ENCODE results near the gene PINK1.

DNA sequence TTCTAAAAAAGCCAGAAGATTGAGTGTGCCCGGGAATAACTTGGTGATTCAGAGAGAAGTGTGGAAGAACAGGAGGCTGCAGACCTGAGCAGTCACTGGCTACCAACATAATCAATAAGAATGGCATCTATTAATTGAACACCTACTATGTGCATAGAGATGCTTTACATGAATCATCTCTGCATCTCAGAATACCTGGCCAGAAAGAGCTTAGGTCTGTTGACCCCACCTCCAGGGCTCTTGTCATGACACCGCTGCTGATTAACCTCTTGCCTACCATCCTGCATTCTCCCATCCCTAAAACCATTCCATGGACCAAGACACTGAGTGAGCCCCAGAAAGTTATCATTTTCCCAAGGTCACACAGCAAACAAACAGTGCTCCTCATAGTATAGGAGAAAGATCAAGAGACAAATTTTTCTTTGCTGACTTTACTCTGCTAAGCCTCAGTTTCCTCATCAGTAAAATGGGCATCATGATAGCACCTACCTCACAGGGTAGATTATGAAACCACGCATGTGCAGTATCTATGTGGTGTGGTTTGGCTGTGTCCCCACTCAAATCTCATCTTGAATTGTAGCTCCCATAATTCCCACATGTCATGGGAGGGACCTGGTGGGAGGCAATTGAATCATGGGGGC is 16.3 kb upstream of the PINK1 start:
- TF ChIP-seq, protein P1, sequence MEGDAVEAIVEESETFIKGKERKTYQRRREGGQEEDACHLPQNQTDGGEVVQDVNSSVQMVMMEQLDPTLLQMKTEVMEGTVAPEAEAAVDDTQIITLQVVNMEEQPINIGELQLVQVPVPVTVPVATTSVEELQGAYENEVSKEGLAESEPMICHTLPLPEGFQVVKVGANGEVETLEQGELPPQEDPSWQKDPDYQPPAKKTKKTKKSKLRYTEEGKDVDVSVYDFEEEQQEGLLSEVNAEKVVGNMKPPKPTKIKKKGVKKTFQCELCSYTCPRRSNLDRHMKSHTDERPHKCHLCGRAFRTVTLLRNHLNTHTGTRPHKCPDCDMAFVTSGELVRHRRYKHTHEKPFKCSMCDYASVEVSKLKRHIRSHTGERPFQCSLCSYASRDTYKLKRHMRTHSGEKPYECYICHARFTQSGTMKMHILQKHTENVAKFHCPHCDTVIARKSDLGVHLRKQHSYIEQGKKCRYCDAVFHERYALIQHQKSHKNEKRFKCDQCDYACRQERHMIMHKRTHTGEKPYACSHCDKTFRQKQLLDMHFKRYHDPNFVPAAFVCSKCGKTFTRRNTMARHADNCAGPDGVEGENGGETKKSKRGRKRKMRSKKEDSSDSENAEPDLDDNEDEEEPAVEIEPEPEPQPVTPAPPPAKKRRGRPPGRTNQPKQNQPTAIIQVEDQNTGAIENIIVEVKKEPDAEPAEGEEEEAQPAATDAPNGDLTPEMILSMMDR (IDR thresholded peaks at IDR 0.05; ENCODE audit: poor library complexity), result no peak
- no peak for TF ChIP-seq EZH2 (IDR thresholded peaks at IDR 0.05; ENCODE audit: borderline replicate concordance)
- no peak for TF ChIP-seq EZH2phosphoT487 (IDR thresholded peaks at IDR 0.05; ENCODE audit: low read depth, severe bottlenecking, unreplicated experiment)
